Stimulated activated CD4-positive, alpha-beta T cell treated with anti-CD3 and anti-CD28 coated beads, Interleukin-1b, Interleukin-23, amount 100 ng/mL, for 24 hours (primary cell): Measurements from ENCODE around the gene SNTA1.
"Not testable (repeated sequence)": the region's sequence is repeated elsewhere in the genome, so short reads cannot be mapped to it uniquely, and the experiment has no call there.

Experiments used
- DNase-seq, 4 experiments: peaks; one replicate each; pipeline ENCODE4 v3.0.0-alpha.2; 2020; ENCODE audit warnings: low read depth in 4 of 4, low spot score in 1 of 4

SNTA1 gene

DNA sequence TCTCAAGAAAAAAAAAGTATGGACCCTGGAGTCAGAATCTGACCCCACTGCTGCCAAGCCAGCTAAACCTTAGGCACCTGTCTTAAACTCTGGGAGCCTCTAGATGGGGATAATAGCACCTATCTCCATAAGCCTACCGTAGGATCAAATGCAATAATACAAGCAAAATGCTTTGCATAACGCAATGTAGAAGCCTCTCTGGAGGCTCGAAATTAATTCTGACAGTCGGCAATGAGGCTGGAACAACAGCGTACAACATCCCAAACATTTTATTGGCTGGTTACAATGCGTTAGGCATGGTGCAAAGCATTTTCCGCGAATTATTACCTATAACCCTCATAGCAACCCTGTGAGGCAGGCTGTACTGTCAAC, 42.8 kb downstream of the SNTA1 start:
- DNase-seq: no peak

DNA sequence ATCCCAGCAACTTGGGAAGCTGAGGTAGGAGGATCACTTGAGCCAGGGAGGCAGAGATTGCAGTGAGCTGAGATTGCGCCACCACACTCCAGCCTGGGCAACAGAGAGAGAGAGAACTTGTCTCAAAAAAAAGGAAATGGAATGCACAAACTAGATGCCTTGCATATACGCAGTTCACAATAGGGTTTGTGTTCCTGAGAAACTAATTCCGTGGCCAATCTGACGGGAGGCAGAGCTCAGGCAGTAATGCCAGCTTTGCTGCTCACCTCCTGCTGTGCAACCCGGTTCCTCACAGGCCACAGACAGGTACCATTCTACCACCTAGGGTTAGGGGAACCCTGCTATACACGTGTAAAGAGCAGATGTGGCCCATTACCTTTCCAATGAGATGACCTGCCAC, 43.6 kb downstream of the SNTA1 start:
- no peak for DNase-seq

DNA sequence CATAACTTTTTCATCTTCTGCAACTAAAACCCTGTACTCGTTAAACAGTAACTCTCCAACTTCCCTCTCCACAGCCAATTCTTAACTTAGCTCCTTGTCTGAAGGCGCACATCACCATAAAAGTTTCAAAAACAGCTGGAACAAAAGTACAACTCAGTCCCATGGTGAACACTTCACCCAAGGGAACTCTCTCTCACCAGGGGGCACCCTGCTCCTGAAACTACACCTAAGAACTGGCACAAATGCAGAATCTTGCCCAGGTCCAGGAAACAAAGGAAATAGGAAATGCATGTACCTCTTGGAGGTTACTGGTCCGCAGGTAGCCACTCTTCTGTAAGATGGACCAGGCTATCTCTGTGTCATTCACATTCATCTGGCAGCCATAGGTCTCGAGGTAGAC, 48.8 kb downstream of the SNTA1 start:
- DNase-seq: no peak

DNA sequence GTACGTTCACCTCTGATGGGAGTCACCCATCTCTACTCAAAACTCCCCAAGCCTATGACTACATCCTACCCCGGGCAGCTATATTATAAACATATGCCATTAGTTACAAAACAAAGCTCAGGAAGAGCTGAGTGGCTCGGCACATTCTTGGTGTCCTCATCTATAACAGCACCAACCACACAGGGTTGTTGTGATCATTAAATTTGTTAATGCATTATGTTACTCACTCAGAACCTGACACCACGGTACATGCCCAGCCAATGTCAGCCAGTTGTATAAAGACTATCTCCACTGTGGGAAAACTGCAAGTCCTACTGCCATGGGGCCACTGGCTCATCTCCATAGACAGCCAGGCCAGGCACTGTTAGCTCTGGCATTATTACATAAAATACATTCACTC, 50.0 kb downstream of the SNTA1 start:
- no peak for DNase-seq

DNA sequence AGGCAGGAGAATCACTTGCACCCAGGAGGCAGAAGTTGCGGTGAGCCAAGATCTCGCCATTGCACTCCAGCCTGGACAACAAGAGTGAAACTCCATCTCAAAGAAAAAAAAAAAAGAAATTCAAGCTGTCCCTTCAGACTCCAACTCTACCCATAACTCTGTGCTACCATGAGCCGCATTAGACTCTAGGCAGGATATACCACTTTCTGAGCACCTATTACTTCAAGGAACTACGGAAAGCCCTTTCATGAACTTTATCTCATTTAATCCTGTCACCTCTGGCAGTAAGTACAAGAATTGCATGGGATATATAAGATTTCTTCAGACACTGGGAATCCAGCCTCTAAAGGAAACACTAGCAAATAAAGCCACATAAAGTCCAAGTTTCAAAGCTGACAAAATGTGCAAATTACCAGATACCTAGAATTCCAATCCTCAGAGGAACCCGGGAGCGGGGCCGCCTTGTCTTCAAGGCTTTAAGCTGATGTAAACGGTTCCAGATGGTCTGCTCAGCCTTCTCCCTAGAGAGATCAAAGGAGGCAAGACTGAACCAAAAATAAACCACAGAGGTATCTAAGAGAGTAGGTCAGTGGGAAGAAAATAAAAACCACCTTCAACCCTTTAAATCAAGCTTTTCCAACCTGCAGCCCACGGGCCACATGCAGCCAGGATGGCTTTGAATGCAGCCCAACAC, 51.7 kb downstream of the SNTA1 start:
- no peak for DNase-seq

DNA sequence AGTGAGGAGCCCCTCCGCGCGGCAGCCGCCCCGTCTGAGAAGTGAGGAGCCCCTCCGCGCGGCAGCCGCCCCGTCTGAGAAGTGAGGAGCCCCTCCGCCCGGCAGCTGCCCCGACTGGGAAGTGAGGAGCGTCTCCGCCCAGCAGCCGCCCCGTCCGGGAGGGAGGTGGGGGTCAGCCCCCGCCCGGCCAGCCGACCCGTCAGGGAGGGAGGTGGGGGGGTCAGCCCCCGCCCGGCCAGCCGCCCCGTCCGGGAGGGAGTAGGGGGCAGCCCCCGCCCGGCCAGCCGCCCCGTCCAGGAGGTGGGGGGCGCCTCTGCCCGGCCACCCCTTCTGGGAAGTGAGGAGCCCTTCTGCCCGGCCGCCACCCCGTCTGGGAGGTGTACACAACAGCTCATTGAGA, 54.2 kb downstream of the SNTA1 start:
- not testable (repeated sequence) for DNase-seq

DNA sequence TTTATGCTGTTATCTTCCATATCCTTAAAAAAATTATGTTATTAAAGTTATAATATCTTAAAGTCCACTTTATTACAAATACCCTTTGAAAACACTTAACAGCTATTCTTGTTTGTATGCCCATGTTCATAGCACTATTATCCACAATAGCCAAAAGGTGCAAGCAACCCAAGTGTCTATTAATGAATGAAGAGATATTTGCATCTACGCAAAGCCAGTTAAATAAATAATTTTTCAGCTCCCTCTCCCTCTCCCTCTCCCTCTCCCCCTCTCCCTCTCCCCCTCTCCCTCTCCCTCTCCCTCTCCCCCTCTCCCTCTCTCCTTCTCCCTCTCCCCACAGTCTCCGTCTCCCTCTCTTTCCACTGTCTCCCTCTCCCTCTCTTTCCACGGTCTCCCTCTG, 55.3 kb downstream of the SNTA1 start:
- no peak for DNase-seq

DNA sequence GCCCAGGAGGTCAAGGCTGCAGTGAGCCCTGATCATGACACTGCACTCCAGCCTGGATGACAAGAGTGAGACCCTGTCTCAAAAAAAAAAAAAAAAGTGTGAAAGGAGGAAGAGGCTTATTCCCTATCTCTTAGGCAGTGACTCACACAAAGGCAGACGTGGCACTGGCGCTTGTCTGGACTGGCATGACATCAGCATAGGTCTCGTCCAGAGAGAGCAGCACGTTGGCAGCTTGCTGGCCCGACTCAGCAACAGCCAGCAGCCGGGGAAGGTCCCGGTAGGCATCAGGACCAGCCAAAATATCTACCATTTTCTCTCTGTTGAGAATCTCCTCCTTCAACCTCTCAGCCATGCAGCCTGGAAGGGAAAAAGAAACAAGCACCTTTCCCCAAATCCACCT, 56.4 kb downstream of the SNTA1 start:
- no peak for DNase-seq

DNA sequence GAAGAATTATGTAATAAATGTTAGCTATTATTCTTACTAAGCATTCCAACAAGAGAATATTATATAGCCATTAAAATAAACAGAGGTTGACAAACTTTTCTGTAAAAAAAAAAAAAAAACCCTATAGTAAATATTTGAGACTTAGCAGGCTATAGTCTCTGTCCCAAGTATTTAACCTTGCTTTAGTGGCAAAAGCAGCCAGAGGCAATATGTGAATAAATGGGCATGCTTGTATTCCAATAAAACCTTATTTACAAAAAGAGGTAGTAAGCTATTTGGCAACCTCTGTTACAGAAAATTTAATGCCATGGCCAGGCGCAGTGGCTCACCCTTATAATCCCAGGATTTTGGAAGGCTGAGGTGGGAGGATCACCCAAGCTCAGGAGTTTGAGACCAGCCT, 56.9 kb downstream of the SNTA1 start:
- no peak for DNase-seq

DNA sequence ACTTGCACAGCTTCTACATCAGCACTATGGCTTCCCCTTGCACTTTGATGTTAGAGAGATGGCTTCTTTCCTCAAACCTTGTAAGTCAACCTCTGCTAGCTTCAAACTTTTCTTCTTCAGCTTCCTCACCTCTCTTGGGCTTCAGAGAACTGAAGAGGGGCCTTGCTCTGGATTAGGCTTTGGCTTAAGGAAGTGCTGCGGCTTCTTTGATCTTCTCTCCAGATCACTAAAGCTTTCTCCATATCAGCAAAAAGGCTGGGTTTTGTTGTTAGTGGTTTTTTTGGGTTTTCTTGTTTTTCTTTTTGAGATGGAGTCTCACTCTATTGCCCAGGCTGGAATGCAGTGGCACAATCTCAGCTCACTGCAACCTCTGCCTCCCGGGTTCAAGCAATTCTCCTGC, 66.2 kb downstream of the SNTA1 start:
- DNase-seq: no peak

DNA sequence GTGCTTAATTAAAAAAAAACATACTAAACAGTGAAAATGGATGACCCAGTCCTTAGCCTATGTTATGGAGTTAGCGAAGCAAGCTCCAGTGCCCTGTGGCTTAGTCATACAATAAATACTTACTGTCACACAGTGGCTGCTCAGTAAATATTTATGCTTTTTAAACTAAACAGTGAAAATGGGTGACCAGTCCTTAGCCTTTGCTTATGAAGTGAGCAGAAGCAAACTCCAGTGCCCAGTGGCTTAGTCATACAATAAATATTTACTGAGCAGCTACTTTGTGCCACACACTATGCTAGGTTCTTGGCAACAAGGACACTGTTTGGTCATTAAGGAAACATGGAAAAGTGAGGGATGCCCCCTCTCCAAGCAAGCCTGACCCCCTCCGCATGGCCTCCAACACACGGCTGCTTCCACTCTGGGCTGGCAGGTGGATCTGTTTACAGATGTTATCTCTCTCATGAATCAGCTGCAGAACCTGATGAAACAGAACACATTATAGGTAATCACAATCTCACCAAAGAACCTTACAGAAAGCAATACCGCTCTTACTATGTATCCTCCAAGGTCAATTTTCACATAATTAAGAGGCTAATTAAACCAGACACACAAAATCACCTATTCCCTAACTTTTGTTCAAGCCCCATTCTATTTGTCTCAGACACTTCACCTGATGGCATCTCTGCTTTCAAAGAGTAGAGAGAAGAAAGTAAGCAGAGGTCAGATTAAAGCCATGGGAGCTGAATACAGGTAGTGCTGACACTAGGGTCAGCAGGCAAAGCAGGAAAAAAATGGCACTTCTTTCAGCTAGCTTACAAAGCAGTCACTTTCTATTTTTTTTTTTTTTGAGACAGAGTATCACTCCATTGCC, 69.6 kb downstream of the SNTA1 start:
- DNase-seq: no peak

DNA sequence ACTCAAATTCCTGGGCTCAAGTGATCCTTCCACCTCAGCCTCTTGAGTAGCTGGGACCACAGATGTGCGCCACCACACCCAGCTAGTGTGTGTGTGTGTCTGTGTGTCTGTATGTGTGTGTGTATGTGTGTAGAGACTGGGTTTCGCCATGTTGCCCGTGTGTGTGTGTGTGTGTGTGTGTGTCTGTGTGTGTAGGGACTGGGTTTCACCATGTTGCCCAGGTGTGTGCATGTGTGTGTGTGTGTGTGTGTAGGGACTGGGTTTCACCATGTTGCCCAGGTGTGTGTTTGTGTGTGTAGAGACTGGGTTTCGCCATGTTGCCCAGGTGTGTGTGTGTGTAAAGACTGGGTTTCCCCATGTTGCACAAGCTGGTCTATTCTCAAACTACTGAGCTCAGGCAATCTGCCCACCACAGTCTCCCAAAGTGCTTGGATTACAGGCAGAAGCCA, 70.5 kb downstream of the SNTA1 start:
- DNase-seq: no peak

DNA sequence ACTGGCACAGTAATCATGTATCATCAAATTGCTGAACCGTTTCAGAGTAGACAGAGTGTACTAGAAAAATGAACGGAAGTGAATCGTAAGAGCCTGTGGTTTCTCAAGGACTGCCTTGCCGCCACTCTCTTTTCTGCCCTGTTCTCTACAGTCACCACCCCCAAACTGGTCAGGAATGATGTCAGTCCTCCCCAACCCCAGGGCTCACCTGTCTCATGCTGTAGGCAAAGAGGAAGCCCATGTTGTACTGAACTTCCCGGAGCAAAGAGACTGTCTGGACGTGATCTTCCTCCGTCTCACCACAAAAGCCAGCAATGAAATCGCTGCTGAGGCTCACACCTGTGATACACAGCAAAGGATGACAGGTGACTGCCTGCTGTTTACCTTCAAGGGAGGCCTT, 73.3 kb downstream of the SNTA1 start:
- no peak for DNase-seq

DNA sequence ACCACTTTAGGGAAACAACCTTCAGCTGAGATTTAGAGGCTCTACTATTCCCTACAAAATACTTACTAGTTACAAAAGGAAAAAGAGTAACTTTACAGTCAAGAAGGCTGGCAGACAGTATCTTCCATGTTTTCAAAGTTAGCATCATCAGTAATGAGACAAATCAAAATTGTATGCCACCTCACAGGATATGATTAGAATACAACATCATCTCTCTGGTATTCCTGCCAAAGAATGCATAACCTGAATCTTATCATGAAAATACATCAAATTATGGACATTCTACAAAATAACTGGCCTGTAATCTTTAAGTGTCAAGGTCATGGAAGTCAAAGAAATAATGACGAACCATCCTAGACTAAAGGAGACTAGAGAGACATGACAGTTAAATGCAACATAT, 80.7 kb downstream of the SNTA1 start:
- DNase-seq: no peak

DNA sequence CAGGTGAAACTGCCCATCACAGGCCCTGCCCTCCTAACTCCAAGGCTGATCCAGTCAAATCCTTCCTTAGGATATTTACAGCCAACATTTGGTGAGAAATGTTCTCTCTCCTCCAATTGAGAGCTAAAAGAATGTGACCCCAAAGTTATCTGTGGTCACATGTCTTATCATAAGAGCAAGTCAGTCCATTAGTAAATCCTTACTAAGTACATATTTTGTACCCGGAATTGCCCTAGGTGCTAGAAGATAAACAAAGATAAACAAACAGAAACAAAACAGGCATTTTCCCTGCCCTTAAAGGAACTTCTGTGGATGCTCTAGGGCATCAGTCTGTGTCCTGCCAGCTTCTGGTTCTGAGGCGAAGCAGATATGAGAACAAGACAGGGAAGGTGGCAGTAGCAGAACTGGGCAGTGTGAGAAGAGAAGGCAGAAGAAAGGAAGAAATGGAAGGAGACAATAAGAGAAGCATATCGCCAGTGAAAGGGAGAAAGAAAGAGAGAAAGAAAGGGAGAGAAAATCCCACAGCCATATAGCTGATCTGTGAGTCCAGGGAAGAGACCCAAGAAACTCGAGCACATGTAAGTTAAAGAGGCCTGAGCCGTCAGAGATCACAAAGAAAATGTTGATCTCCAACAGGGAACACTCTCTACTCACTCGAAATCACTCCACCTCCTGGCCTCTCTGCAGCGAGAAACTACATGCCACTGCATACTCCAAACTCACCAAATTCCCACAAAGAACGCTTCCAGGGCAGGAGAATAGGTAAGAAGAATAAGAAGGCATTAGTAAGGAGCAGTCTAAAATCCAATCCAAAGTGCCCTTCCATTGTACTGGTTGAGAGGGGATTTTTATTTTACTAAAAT, 83.9 kb downstream of the SNTA1 start:
- DNase-seq: no peak
